ENCODE measurements around the gene SPN.

- no peak for TF ChIP-seq REST (IDR thresholded peaks at IDR 0.05; ENCODE audit: insufficient read depth in 1 of 2, low read depth in 2 of 2, low read length in 1 of 2)
- no peak for TF ChIP-seq CTCF (IDR thresholded peaks at IDR 0.05)
- no peak for TF ChIP-seq POLR2AphosphoS5 (IDR thresholded peaks at IDR 0.05; ENCODE audit: low read depth, low read length)
- no peak for TF ChIP-seq TCF7L2 (IDR thresholded peaks at IDR 0.05; ENCODE audit: low read depth, low read length)
- TF ChIP-seq SIN3A (IDR thresholded peaks at IDR 0.05; ENCODE audit: borderline replicate concordance, insufficient read depth, low read depth, low read length) = no peak
Observed at GRCh38 chr16:29651774-29652349, 11.2 kb upstream of the SPN start.
